HEK293T (cell line): ENCODE measurements around the gene GFPT1.

ENCODE experiments used
- CTCF ChIA-PET: fragments of 350-600 bp; formaldehyde crosslinking; extraction: SDS; loops from one replicate; lab custom pipeline; 2021; ENCODE audit warnings: antibody characterized with exemption, inconsistent platforms; lab: Yijun Ruan, JAX
- POLR2A ChIA-PET: fragments of 350-600 bp; formaldehyde crosslinking; extraction: SDS; loops from one replicate; lab custom pipeline; 2020; ENCODE audit warnings: antibody characterized with exemption, inconsistent platforms; lab: Yijun Ruan, JAX
- DNase-seq: peaks from one replicate; pipeline ENCODE4 v3.0.0; 2012; ENCODE audit warnings: mixed read lengths; ENCODE audit errors: extremely low spot score
- ARNT ChIP-seq: fragments of 450-650 bp; IDR thresholded peaks from 2 replicates; pipeline ENCODE4 v1.6.1; 2017; ENCODE audit warnings: mild to moderate bottlenecking
- BHLHE40 ChIP-seq: fragments of 450-650 bp; IDR thresholded peaks from 2 replicates; pipeline ENCODE4 v1.6.1; 2016; ENCODE audit warnings: mild to moderate bottlenecking, moderate library complexity, borderline replicate concordance
- CTBP1 ChIP-seq: fragments of 450-650 bp; IDR thresholded peaks from 2 replicates; pipeline ENCODE4 v1.6.1; 2016; ENCODE audit warnings: borderline replicate concordance
- ELF4 ChIP-seq: fragments of 450-650 bp; IDR thresholded peaks from 2 replicates; pipeline ENCODE4 v1.6.1; 2017; ENCODE audit warnings: antibody characterized with exemption
- FOXA1 ChIP-seq: fragments of 450-650 bp; IDR thresholded peaks from 2 replicates; pipeline ENCODE4 v1.6.1; 2016; ENCODE audit warnings: mild to moderate bottlenecking
- FOXK2 ChIP-seq: fragments of 450-650 bp; IDR thresholded peaks from 2 replicates; pipeline ENCODE4 v1.6.1; 2016; ENCODE audit warnings: mild to moderate bottlenecking
- FOXM1 ChIP-seq: fragments of 450-650 bp; IDR thresholded peaks from 2 replicates; pipeline ENCODE4 v1.6.1; 2017; ENCODE audit warnings: mild to moderate bottlenecking, borderline replicate concordance
- HDGF ChIP-seq: fragments of 450-650 bp; IDR thresholded peaks from 2 replicates; pipeline ENCODE4 v1.6.1; 2017; ENCODE audit warnings: antibody characterized with exemption, borderline replicate concordance
- L3MBTL2 ChIP-seq: fragments of 450-650 bp; conservative IDR thresholded peaks from 2 replicates; pipeline ENCODE4 v1.6.1; 2016; ENCODE audit warnings: mild to moderate bottlenecking
- LEF1 ChIP-seq: fragments of 450-650 bp; IDR thresholded peaks from 2 replicates; pipeline ENCODE4 v1.6.1; 2017; ENCODE audit warnings: mild to moderate bottlenecking, borderline replicate concordance
- NFRKB ChIP-seq: fragments of 450-650 bp; IDR thresholded peaks from 2 replicates; pipeline ENCODE4 v1.6.1; 2016; ENCODE audit warnings: mild to moderate bottlenecking, moderate library complexity
- SP1 ChIP-seq: fragments of 450-650 bp; IDR thresholded peaks from 2 replicates; pipeline ENCODE4 v1.6.1; 2017
- SUZ12 ChIP-seq: fragments of 450-650 bp; IDR thresholded peaks from 2 replicates; pipeline ENCODE4 v1.6.1; 2016; ENCODE audit warnings: mild to moderate bottlenecking
- TARDBP ChIP-seq: fragments of 450-650 bp; IDR thresholded peaks from 2 replicates; pipeline ENCODE4 v1.6.1; 2016
- ZNF384 ChIP-seq: fragments of 450-650 bp; IDR thresholded peaks from 2 replicates; pipeline ENCODE4 v1.6.1; 2016
- TF ChIP-seq, protein P1 (sequence below): fragments of 450-650 bp; IDR thresholded peaks from 2 replicates; pipeline ENCODE4 v1.6.1; 2016

GFPT1 gene

GRCh38 chr2:69385443-69386151, 1.4 kb downstream of the GFPT1 start:
- TF ChIP-seq SUZ12 (no peak), FOXK2 (no peak), ZNF384 (peak; percentile 74)
- DNase-seq: no peak
- ChIA-PET CTCF (no interaction called here), POLR2A (interaction anchor here (1.2 kb wide), 1 partner anchor 51 kb away, joined by 4 read pairs; the partner anchor contains the start of gene NFU1)

- ChIA-PET POLR2A (no interaction called here), CTCF (interaction anchor here (0.7 to 1.0 kb wide), 2 partner anchors 340 to 673 kb away, joined by 3 read pairs; no protein-coding TSS in a partner anchor)
- no peak for DNase-seq
- TF ChIP-seq, protein P1, sequence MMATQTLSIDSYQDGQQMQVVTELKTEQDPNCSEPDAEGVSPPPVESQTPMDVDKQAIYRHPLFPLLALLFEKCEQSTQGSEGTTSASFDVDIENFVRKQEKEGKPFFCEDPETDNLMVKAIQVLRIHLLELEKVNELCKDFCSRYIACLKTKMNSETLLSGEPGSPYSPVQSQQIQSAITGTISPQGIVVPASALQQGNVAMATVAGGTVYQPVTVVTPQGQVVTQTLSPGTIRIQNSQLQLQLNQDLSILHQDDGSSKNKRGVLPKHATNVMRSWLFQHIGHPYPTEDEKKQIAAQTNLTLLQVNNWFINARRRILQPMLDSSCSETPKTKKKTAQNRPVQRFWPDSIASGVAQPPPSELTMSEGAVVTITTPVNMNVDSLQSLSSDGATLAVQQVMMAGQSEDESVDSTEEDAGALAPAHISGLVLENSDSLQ: no peak
- TF ChIP-seq SP1: no peak
- TF ChIP-seq BHLHE40: no peak
- TF ChIP-seq FOXA1: no peak
- TF ChIP-seq HDGF: no peak
- no peak for TF ChIP-seq FOXM1
- no peak for TF ChIP-seq ELF4
- TF ChIP-seq TARDBP: no peak
- no peak for TF ChIP-seq LEF1
- no peak for TF ChIP-seq NFRKB
- no peak for TF ChIP-seq ARNT
- TF ChIP-seq ZNF384: no peak
- no peak for TF ChIP-seq SUZ12
- no peak for TF ChIP-seq L3MBTL2
Observed at GRCh38 chr2:69384618-69385081, 2.4 kb downstream of the GFPT1 start.

- CTCF ChIA-PET: no interaction called here
- POLR2A ChIA-PET: no interaction called here
Observed at GRCh38 chr2:69383176-69383812, 3.7 kb downstream of the GFPT1 start.

GRCh38 chr2:69382547-69382946, 4.5 kb downstream of the GFPT1 start:
- no peak for TF ChIP-seq L3MBTL2
- no peak for TF ChIP-seq CTBP1
- TF ChIP-seq FOXK2: no peak
- no peak for TF ChIP-seq HDGF
- no peak for TF ChIP-seq ARNT
- TF ChIP-seq NFRKB: no peak
- TF ChIP-seq BHLHE40: no peak
- TF ChIP-seq SP1: no peak
- no peak for TF ChIP-seq SUZ12
- TF ChIP-seq LEF1: no peak
- no peak for TF ChIP-seq TARDBP
- no peak for TF ChIP-seq FOXA1
- no peak for TF ChIP-seq FOXM1
- TF ChIP-seq ZNF384: no peak
- no peak for TF ChIP-seq ELF4
- CTCF ChIA-PET: no interaction called here
- POLR2A ChIA-PET: no interaction called here

More at GRCh38 chr2:69383176-69383812, 3.7 kb downstream of the GFPT1 start:
- no peak for TF ChIP-seq FOXM1
- TF ChIP-seq BHLHE40: no peak
- no peak for TF ChIP-seq HDGF
- no peak for TF ChIP-seq LEF1
- no peak for TF ChIP-seq CTBP1
- no peak for TF ChIP-seq L3MBTL2
- no peak for TF ChIP-seq SUZ12
- no peak for TF ChIP-seq ZNF384
- TF ChIP-seq, protein P1: no peak
- no peak for TF ChIP-seq NFRKB
- DNase-seq: no peak

DNA sequence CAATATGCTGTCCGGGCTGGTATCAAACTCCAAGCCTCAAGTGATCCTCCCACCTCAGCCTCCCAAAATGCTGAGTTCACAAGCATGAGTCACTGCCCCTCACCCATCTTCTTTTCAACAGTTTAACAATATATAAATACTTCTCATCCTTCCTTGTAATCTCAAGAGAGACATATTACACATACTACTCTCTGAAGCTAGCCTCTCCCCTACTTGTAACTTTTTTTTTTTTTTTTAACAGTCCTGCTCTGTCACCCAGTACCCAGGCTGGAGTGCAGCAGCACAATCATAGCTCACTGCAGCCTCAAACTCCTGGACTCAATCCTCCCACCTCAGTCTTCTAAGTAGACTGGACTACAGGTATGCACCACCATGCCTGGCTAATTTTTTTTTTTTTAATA, 5.7 kb downstream of the GFPT1 start:
- DNase-seq: no peak
- POLR2A ChIA-PET: interaction anchor here (0.8 kb wide), 1 partner anchor 56 kb away, joined by 3 read pairs; no protein-coding TSS in a partner anchor
- CTCF ChIA-PET: no interaction called here
- TF ChIP-seq FOXK2 (no peak), ZNF384 (peak; percentile 46; the same call in 1 of the 2 replicates)

More at GRCh38 chr2:69382547-69382946, 4.5 kb downstream of the GFPT1 start:
- DNase-seq: no peak

DNA sequence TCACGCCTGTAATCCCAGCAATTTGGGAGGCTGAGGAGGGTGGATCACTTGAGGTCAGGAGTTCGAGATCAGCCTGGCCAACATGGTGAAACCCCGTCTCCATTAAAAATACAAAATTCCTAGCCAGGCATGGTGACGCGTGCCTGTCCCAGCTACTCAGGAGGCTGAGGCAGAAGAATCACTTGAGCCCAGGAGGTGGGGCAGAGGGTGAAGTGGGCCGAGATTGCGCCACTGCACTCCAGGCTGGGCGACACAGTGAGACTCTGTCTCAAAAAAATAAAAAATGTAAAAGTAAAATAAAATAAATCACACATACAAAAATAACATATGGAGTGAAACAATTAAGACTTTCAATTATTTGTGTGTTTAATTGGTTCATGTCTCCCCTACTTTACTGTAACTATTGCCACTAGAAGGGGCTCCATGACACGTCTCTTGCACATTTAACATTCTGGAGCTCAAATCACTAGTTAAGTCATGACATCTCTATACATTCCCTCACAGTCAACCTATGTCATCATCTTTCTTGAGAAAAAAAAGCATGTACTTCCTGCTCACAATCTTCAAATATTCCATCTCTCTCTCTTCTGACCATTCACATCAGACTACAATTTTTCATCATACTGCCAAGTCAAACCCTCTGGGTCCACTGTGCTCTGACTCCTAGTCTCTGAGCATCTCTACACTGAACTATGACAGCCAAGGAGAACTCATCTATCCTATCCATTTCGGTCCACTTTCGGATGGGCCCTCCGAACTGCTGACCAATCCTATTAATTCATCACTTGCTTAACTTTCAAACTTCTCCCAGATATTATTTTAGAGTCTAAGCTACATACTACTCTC, 6.7 kb downstream of the GFPT1 start:
- CTCF ChIA-PET: interaction anchor here (1.3 kb wide), 1 partner anchor 345 kb away, joined by 4 read pairs; no protein-coding TSS in a partner anchor
- POLR2A ChIA-PET: interaction anchor here (0.6 to 0.8 kb wide), 2 partner anchors 57 to 1171 kb away, joined by 3 to 4 read pairs; no protein-coding TSS in a partner anchor
- TF ChIP-seq, protein P1: no peak
- TF ChIP-seq SP1 (no peak), NFRKB (no peak), ARNT (no peak), FOXA1 (no peak), FOXM1 (no peak), FOXK2 (no peak), HDGF (no peak), ELF4 (no peak), ZNF384 (no peak), L3MBTL2 (no peak), SUZ12 (no peak), LEF1 (no peak), CTBP1 (no peak), TARDBP (no peak), BHLHE40 (no peak)
- DNase-seq: no peak
